Keratinocyte (primary cell): ENCODE results near the gene SNRPA1. TPM values are rescaled to one million over a fixed set of nuclear protein-coding genes. Genes with fewer than 3 reads are reported as not detected.

Source experiments
- DNase-seq: peaks from one replicate; pipeline ENCODE4 v3.0.0-alpha.2; 2011; ENCODE audit warnings: low read depth, missing footprints, low spot score
- FAIRE-seq: peaks from 2 replicates; lab custom pipeline; 2011; peaks lifted over from hg19 to GRCh38; lab: Jason Lieb, UNC
- H2AFZ ChIP-seq: 2 replicates; pipeline ENCODE4 v1.6.0; 2012; ENCODE audit warnings: low read length, control low read depth, inconsistent platforms; ENCODE audit not compliant: control insufficient read depth
- H3K27ac ChIP-seq: 2 replicates; pipeline ENCODE4 v1.5.1; 2011; ENCODE audit warnings: low read length; ENCODE audit not compliant: control insufficient read depth, insufficient read depth
- H3K27me3 ChIP-seq: 3 replicates; pipeline ENCODE4 v1.6.0; 2011; ENCODE audit warnings: low read length; ENCODE audit not compliant: control insufficient read depth, insufficient read depth; ENCODE audit errors: extremely low read depth
- H3K36me3 ChIP-seq, 2 experiments: 2 replicates in 1 of 2; 3 replicates in 1 of 2; pipeline ENCODE4 v1.5.1; 2011; ENCODE audit warnings: low read length in 2 of 2, mild to moderate bottlenecking in 1 of 2; ENCODE audit not compliant: control insufficient read depth in 2 of 2, insufficient read depth in 2 of 2; ENCODE audit errors: extremely low read depth in 1 of 2
- H3K4me1 ChIP-seq: 3 replicates; pipeline ENCODE4 v1.5.1; 2011; ENCODE audit warnings: low read length; ENCODE audit not compliant: control insufficient read depth, insufficient read depth; ENCODE audit errors: extremely low read depth
- H3K4me2 ChIP-seq: 3 replicates; pipeline ENCODE4 v1.6.0; 2011; ENCODE audit warnings: low read depth, low read length; ENCODE audit not compliant: control insufficient read depth, insufficient read depth; ENCODE audit errors: extremely low read depth
- H3K4me3 ChIP-seq, 3 experiments: fragments of 200-600 bp in 1 of 3; sonication (generic) in 1 of 3; 2 replicates in 2 of 3; 3 replicates in 1 of 3; pipeline ENCODE4 v1.5.1; 2011 to 2016; ENCODE audit warnings: low read length in 3 of 3, mild to moderate bottlenecking in 3 of 3, control low read depth in 2 of 3, inconsistent platforms in 1 of 3, low read depth in 1 of 3, mixed read lengths in 1 of 3, mixed run types in 1 of 3, moderate library complexity in 1 of 3; ENCODE audit not compliant: control insufficient read depth in 2 of 3, insufficient read depth in 2 of 3; ENCODE audit errors: extremely low read depth in 1 of 3
- H3K79me2 ChIP-seq: 2 replicates; pipeline ENCODE4 v1.6.0; 2012; ENCODE audit warnings: low read length; ENCODE audit not compliant: control insufficient read depth, insufficient read depth
- H3K9ac ChIP-seq: 3 replicates; pipeline ENCODE4 v1.6.0; 2011; ENCODE audit warnings: low read length; ENCODE audit not compliant: control insufficient read depth, insufficient read depth; ENCODE audit errors: extremely low read depth
- H3K9me1 ChIP-seq: 3 replicates; pipeline ENCODE4 v1.6.0; 2011; ENCODE audit warnings: low read length; ENCODE audit not compliant: control insufficient read depth, insufficient read depth; ENCODE audit errors: extremely low read depth
- H3K9me3 ChIP-seq: 2 replicates; pipeline ENCODE4 v1.5.1; 2012; ENCODE audit warnings: low read depth, low read length; ENCODE audit not compliant: control insufficient read depth
- H4K20me1 ChIP-seq: 3 replicates; pipeline ENCODE4 v1.6.0; 2011; ENCODE audit warnings: low read length; ENCODE audit not compliant: control insufficient read depth, insufficient read depth; ENCODE audit errors: extremely low read depth
- EZH2 ChIP-seq: IDR thresholded peaks from one replicate; pipeline ENCODE4 v1.6.1; 2012; ENCODE audit warnings: inconsistent platforms, mild to moderate bottlenecking, low read length, moderate library complexity
- dilution Hi-C: fragments of 300-500 bp; cut with MboI; formaldehyde crosslinking; loops from one replicate; pipeline ENCODE4 v1.7.0; 2020; ENCODE audit warnings: low sequenced_read_pairs; ENCODE audit not compliant: extremely low pct_ligation_motif_present
- polyA plus RNA-seq, 5 experiments: library from polyadenylated mRNA; depleted of rRNA in 3 of 5; stranded (reverse) in 3 of 5; stranded (forward) in 1 of 5; unstranded in 1 of 5; fragments of >200 nt; gene quantifications; 1 replicate in 1 of 5; 2 replicates in 3 of 5; 3 replicates in 1 of 5; pipeline versions ENCODE4 v1.2.1 to v1.2.3, GENCODE V29; 2011 to 2012; ENCODE audit warnings: missing spikeins in 2 of 5, low read depth in 1 of 5, low replicate concordance in 1 of 5
- TF ChIP-seq, protein P1 (sequence below), 3 experiments: IDR thresholded peaks in 1 of 3; conservative IDR thresholded peaks in 1 of 3; optimal IDR thresholded peaks in 1 of 3; 2 replicates in 2 of 3; 3 replicates in 1 of 3; pipeline versions ENCODE3 to v1.5.1; 2011; ENCODE audit warnings: low read length in 3 of 3, mild to moderate bottlenecking in 3 of 3, moderate library complexity in 2 of 3, control low read depth in 1 of 3, inconsistent platforms in 1 of 3; ENCODE audit not compliant: insufficient read depth in 2 of 3; ENCODE audit errors: extremely low read depth in 1 of 3

SNRPA1 gene
- polyA plus RNA-seq, 1 donor (not counting 4 experiments of a cell fraction or from before 2014, with no cell fraction given): 106 TPM

DNA sequence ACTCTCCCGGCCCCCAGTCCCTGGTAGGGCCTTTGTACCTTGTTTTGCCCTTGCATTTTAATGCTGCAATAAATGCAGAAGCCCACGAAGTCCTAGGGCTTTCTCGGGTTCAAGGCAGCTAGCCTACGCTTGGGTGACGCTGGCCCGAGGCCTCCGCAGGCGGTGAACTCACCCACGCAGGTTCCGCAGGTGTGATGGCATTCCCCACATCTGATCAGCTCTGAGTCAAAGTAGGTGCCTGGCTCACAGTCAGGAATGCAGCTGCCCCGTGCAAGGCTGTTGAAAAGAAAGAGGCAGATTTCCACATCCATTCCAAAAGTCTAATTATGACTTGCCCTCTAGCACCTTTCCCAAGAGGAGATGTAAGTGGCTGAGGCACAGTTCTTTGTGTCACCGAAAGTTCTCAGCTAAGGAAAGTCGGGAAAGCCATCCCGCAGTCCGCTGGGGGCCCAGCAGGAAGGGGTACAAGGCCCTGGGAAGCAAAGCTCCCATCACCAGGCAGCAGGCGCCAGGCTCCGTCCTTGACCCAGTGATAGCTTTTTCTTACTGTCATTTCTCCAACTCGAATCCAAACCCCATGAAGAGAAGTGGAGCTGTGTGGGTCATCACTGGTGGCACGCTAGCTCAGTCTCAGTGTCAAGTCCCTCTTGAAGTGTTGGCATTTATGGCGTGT, 23.2 kb upstream of the SNRPA1 start:
- no peak overlapping the region for H3K27ac ChIP-seq
- peak; percentile 87 for FAIRE-seq
- no peaks in the 10 kb centered on the region for H3K27me3 ChIP-seq
- no peaks in the 10 kb centered on the region for H3K9me1 ChIP-seq
- peaks cover 21% of the 10 kb centered on the region for H3K4me1 ChIP-seq
- no peak overlapping the region for H3K4me3 ChIP-seq
- no peak overlapping the region for H2AFZ ChIP-seq
- H3K79me2 ChIP-seq: no peaks in the 10 kb centered on the region
- no peaks in the 10 kb centered on the region for H4K20me1 ChIP-seq
- no peaks in the 10 kb centered on the region for H3K9me3 ChIP-seq
- peak overlapping the region; percentile 11 for H3K4me2 ChIP-seq
- TF ChIP-seq, protein P1, sequence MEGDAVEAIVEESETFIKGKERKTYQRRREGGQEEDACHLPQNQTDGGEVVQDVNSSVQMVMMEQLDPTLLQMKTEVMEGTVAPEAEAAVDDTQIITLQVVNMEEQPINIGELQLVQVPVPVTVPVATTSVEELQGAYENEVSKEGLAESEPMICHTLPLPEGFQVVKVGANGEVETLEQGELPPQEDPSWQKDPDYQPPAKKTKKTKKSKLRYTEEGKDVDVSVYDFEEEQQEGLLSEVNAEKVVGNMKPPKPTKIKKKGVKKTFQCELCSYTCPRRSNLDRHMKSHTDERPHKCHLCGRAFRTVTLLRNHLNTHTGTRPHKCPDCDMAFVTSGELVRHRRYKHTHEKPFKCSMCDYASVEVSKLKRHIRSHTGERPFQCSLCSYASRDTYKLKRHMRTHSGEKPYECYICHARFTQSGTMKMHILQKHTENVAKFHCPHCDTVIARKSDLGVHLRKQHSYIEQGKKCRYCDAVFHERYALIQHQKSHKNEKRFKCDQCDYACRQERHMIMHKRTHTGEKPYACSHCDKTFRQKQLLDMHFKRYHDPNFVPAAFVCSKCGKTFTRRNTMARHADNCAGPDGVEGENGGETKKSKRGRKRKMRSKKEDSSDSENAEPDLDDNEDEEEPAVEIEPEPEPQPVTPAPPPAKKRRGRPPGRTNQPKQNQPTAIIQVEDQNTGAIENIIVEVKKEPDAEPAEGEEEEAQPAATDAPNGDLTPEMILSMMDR (optimal IDR thresholded peaks at IDR 0.05 in 1 of 3, IDR thresholded peaks at IDR 0.05 in 1 of 3, conservative IDR thresholded peaks at IDR 0.05 in 1 of 3; ENCODE audit: extremely low read depth in 1 of 3, insufficient read depth in 2 of 3, low read length in 3 of 3): no peak
- no peak for TF ChIP-seq EZH2
- DNase-seq: no peak
- H3K36me3 ChIP-seq: no peaks in the 10 kb centered on the region
- dilution Hi-C loops: no loop called here
- no peak overlapping the region for H3K9ac ChIP-seq

DNA sequence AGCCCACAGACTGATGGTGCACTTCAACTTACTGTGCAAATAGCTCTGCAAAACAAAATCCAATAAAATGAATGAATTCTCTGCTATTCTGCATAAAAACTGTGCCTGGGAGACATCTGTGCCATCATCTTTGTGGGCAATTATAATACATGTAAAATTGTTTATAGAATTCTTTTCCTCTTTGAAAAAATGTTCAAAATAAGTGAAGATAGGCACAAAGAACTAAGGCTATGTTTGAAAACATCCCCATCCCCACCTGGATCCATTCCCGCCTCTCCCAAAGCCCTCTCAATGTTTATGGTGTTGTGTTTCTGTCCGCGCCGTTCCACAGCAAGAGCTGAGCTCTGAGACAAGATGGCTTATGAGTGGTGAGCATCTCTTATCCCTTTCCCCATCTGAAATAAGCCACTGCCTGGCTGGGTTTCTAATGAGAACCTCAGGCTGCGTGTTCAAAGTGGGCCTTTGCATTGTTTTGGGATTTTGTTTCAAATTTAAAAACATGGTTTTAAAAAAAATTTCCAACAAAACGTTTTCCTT, 22.4 kb upstream of the SNRPA1 start:
- FAIRE-seq: no peak
- Histone ChIP-seq H3K79me2 (no peaks in the 10 kb centered on the region), H3K27me3 (no peaks in the 10 kb centered on the region), H4K20me1 (no peaks in the 10 kb centered on the region), H3K36me3 (no peaks in the 10 kb centered on the region), H3K4me3 (no peak overlapping the region), H3K9ac (no peak overlapping the region), H2AFZ (no peak overlapping the region), H3K4me1 (peaks cover 21% of the 10 kb centered on the region), H3K9me1 (no peaks in the 10 kb centered on the region), H3K27ac (no peak overlapping the region), H3K9me3 (no peaks in the 10 kb centered on the region), H3K4me2 (no peak overlapping the region)
- dilution Hi-C loops: no loop called here
- DNase-seq: no peak
- no peak for TF ChIP-seq EZH2
- TF ChIP-seq, protein P1 (optimal IDR thresholded peaks at IDR 0.05 in 1 of 3, IDR thresholded peaks at IDR 0.05 in 1 of 3, conservative IDR thresholded peaks at IDR 0.05 in 1 of 3; ENCODE audit: extremely low read depth in 1 of 3, insufficient read depth in 2 of 3, low read length in 3 of 3): no peak
